Measurements from ENCODE around the gene GRPEL1.

GRPEL1 gene

GRCh38 chr4:7110546-7110945 is 42.7 kb upstream of the GRPEL1 start:
- Histone ChIP-seq H2BK120ac (ENCODE audit: low read depth, low read length) (no peak overlapping the region), H3K4ac (ENCODE audit: low read depth, low read length) (no peak overlapping the region), H3K4me1 (ENCODE audit: control insufficient read depth, low read depth, low read length) (no peaks in the 10 kb centered on the region), H3K79me1 (ENCODE audit: low read length) (no peaks in the 10 kb centered on the region), H3K27ac (ENCODE audit: low read depth, low read length) (no peak overlapping the region), H3K18ac (ENCODE audit: low read length) (no peak overlapping the region), H3K36me3 (ENCODE audit: control insufficient read depth, insufficient read depth, low read length) (no peaks in the 10 kb centered on the region), H4K5ac (ENCODE audit: low read length) (no peak overlapping the region), H3K9ac (ENCODE audit: low read length) (no peak overlapping the region), H2BK15ac (replicated peaks; ENCODE audit: low read depth) (no peak overlapping the region), H3K23ac (ENCODE audit: low read length) (no peak overlapping the region), H3K56ac (ENCODE audit: low read length) (no peak overlapping the region), H4K8ac (ENCODE audit: low read depth, low read length) (no peak overlapping the region), H3K4me2 (ENCODE audit: low read length) (no peak overlapping the region), H2BK5ac (ENCODE audit: low read length) (no peak overlapping the region), H3K79me2 (ENCODE audit: control insufficient read depth, insufficient read depth, low read length) (no peaks in the 10 kb centered on the region), H3K4me3 (ENCODE audit: low read length) (no peak overlapping the region), H2AK5ac (ENCODE audit: low read length) (no peak overlapping the region), H3K27me3 (ENCODE audit: insufficient read depth, low read length, poor library complexity) (no peaks in the 10 kb centered on the region)
- no peak for DNase-seq
- no CpG with 5 or more reads among the region's 4 CpGs for WGBS (ENCODE audit: extremely low coverage, insufficient coverage, low lambda C conversion rate)

DNA sequence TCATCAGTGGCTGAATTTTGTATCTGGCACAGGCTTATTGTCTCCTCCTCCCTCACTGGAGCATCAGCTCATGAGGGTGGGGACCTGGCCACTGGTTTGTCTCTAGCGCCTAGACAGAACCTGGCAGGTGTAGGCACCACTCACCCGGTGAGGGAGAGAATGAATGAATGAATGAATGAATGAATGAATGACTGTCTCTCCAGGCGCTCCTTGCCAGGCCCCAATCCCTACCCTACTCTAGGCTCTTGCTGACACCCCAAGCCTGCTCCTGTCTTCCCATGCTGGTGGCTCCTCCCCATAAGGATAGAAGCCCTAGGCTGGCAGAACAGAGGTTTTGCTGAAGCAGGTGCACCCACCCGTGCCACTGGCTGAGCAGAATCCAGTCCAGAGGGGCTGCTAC is 41.3 kb upstream of the GRPEL1 start:
- DNase-seq, result no peak
- WGBS (ENCODE audit: extremely low coverage, insufficient coverage, low lambda C conversion rate), result no CpG with 5 or more reads among the region's 4 CpGs
- no peaks in the 10 kb centered on the region for H3K79me1 ChIP-seq (ENCODE audit: low read length)

GRCh38 chr4:7108660-7109059 is 40.8 kb upstream of the GRPEL1 start:
- H2AK5ac ChIP-seq (ENCODE audit: low read length), result no peak overlapping the region
- H3K4me1 ChIP-seq (ENCODE audit: control insufficient read depth, low read depth, low read length), result no peaks in the 10 kb centered on the region
- no peak overlapping the region for H2BK15ac ChIP-seq (replicated peaks; ENCODE audit: low read depth)
- H3K27ac ChIP-seq (ENCODE audit: low read depth, low read length), result no peak overlapping the region
- no peak overlapping the region for H3K4me2 ChIP-seq (ENCODE audit: low read length)
- H3K36me3 ChIP-seq (ENCODE audit: control insufficient read depth, insufficient read depth, low read length), result no peaks in the 10 kb centered on the region
- no peak overlapping the region for H3K23ac ChIP-seq (ENCODE audit: low read length)
- no peak overlapping the region for H2BK5ac ChIP-seq (ENCODE audit: low read length)
- H3K79me1 ChIP-seq (ENCODE audit: low read length), result no peaks in the 10 kb centered on the region
- no peaks in the 10 kb centered on the region for H3K27me3 ChIP-seq (ENCODE audit: insufficient read depth, low read length, poor library complexity)
- no peak overlapping the region for H4K8ac ChIP-seq (ENCODE audit: low read depth, low read length)
- no peak overlapping the region for H3K56ac ChIP-seq (ENCODE audit: low read length)
- H3K4me3 ChIP-seq (ENCODE audit: low read length), result no peak overlapping the region
- no peak overlapping the region for H2BK120ac ChIP-seq (ENCODE audit: low read depth, low read length)
- H4K5ac ChIP-seq (ENCODE audit: low read length), result no peak overlapping the region
- no peak overlapping the region for H3K4ac ChIP-seq (ENCODE audit: low read depth, low read length)
- no peak overlapping the region for H3K9ac ChIP-seq (ENCODE audit: low read length)
- no peaks in the 10 kb centered on the region for H3K79me2 ChIP-seq (ENCODE audit: control insufficient read depth, insufficient read depth, low read length)
- no peak overlapping the region for H3K18ac ChIP-seq (ENCODE audit: low read length)
- DNase-seq, result no peak
- WGBS (ENCODE audit: extremely low coverage, insufficient coverage, low lambda C conversion rate), result no CpG with 5 or more reads among the region's 6 CpGs

More for the DNA sequence above, 41.3 kb upstream of the GRPEL1 start:
- no peaks in the 10 kb centered on the region for H3K4me1 ChIP-seq (ENCODE audit: control insufficient read depth, low read depth, low read length)
- no peak overlapping the region for H2BK5ac ChIP-seq (ENCODE audit: low read length)
- no peak overlapping the region for H3K23ac ChIP-seq (ENCODE audit: low read length)
- H3K36me3 ChIP-seq (ENCODE audit: control insufficient read depth, insufficient read depth, low read length), result no peaks in the 10 kb centered on the region
- H3K4me3 ChIP-seq (ENCODE audit: low read length), result no peak overlapping the region
- H3K56ac ChIP-seq (ENCODE audit: low read length), result no peak overlapping the region
- H3K18ac ChIP-seq (ENCODE audit: low read length), result no peak overlapping the region
- H2AK5ac ChIP-seq (ENCODE audit: low read length), result no peak overlapping the region
- no peaks in the 10 kb centered on the region for H3K27me3 ChIP-seq (ENCODE audit: insufficient read depth, low read length, poor library complexity)
- no peak overlapping the region for H4K8ac ChIP-seq (ENCODE audit: low read depth, low read length)
- no peak overlapping the region for H3K27ac ChIP-seq (ENCODE audit: low read depth, low read length)
- H3K4me2 ChIP-seq (ENCODE audit: low read length), result no peak overlapping the region
- no peak overlapping the region for H2BK120ac ChIP-seq (ENCODE audit: low read depth, low read length)
- H3K9ac ChIP-seq (ENCODE audit: low read length), result no peak overlapping the region
- H4K5ac ChIP-seq (ENCODE audit: low read length), result no peak overlapping the region
- H3K79me2 ChIP-seq (ENCODE audit: control insufficient read depth, insufficient read depth, low read length), result no peaks in the 10 kb centered on the region
- no peak overlapping the region for H3K4ac ChIP-seq (ENCODE audit: low read depth, low read length)
- no peak overlapping the region for H2BK15ac ChIP-seq (replicated peaks; ENCODE audit: low read depth)

DNA sequence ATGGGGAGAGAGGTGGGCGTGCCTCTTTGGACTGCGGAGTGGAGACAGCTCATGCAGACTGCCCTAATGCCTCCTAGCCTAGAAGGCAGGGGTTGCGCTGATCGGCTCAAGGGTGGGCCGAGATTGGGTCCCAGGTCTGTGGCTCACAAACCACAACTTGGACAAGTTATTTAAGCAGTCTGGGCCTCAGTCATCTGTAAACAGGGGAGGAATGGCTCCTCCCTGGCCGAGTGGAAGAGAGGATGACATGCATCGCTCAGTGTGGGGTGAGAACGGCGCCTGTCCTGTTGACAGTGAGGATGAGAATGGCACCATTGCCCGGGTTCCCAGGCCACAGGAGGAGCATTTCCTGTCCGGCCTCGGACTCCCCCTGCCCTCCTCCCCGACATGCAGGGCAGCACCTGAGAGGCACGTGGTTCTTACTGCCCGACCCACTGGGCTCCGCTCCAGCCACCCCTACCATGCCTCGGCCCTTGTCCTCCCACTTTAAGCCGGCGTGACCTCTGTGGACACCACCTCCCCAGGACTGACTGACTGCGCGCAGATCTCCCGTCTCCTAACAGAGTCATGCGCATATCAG is 40.3 kb upstream of the GRPEL1 start:
- Histone ChIP-seq H3K9ac (ENCODE audit: low read length) (no peak overlapping the region), H2AK5ac (ENCODE audit: low read length) (no peak overlapping the region), H3K36me3 (ENCODE audit: control insufficient read depth, insufficient read depth, low read length) (no peaks in the 10 kb centered on the region)

GRCh38 chr4:7107166-7107905 is 39.5 kb upstream of the GRPEL1 start:
- no peaks in the 10 kb centered on the region for H3K27me3 ChIP-seq (ENCODE audit: insufficient read depth, low read length, poor library complexity)
- no peak overlapping the region for H4K5ac ChIP-seq (ENCODE audit: low read length)
- no peak overlapping the region for H2BK15ac ChIP-seq (replicated peaks; ENCODE audit: low read depth)
- H3K79me1 ChIP-seq (ENCODE audit: low read length), result no peaks in the 10 kb centered on the region
- no peak overlapping the region for H3K27ac ChIP-seq (ENCODE audit: low read depth, low read length)
- no peaks in the 10 kb centered on the region for H3K36me3 ChIP-seq (ENCODE audit: control insufficient read depth, insufficient read depth, low read length)
- H3K56ac ChIP-seq (ENCODE audit: low read length), result no peak overlapping the region
- H3K23ac ChIP-seq (ENCODE audit: low read length), result no peak overlapping the region
- H4K8ac ChIP-seq (ENCODE audit: low read depth, low read length), result no peak overlapping the region
- no CpG with 5 or more reads among the region's 11 CpGs for WGBS (ENCODE audit: extremely low coverage, insufficient coverage, low lambda C conversion rate)
- H3K4me1 ChIP-seq (ENCODE audit: control insufficient read depth, low read depth, low read length), result no peaks in the 10 kb centered on the region
- H3K4me3 ChIP-seq (ENCODE audit: low read length), result no peak overlapping the region
- no peak overlapping the region for H3K4ac ChIP-seq (ENCODE audit: low read depth, low read length)
- no peak overlapping the region for H3K9ac ChIP-seq (ENCODE audit: low read length)
- no peak overlapping the region for H2BK5ac ChIP-seq (ENCODE audit: low read length)
- H3K79me2 ChIP-seq (ENCODE audit: control insufficient read depth, insufficient read depth, low read length), result no peaks in the 10 kb centered on the region
- no peak for DNase-seq
- no peak overlapping the region for H2BK120ac ChIP-seq (ENCODE audit: low read depth, low read length)
- no peak overlapping the region for H3K18ac ChIP-seq (ENCODE audit: low read length)
- no peak overlapping the region for H3K4me2 ChIP-seq (ENCODE audit: low read length)
- H2AK5ac ChIP-seq (ENCODE audit: low read length), result no peak overlapping the region

More for the DNA sequence above, 40.3 kb upstream of the GRPEL1 start:
- no peak overlapping the region for H2BK5ac ChIP-seq (ENCODE audit: low read length)
- H3K4me3 ChIP-seq (ENCODE audit: low read length), result no peak overlapping the region
- no peaks in the 10 kb centered on the region for H3K79me1 ChIP-seq (ENCODE audit: low read length)
- H3K4me2 ChIP-seq (ENCODE audit: low read length), result no peak overlapping the region
- no peak overlapping the region for H3K4ac ChIP-seq (ENCODE audit: low read depth, low read length)
- no peaks in the 10 kb centered on the region for H3K27me3 ChIP-seq (ENCODE audit: insufficient read depth, low read length, poor library complexity)
- no peak overlapping the region for H4K5ac ChIP-seq (ENCODE audit: low read length)
- no peaks in the 10 kb centered on the region for H3K79me2 ChIP-seq (ENCODE audit: control insufficient read depth, insufficient read depth, low read length)
- H2BK15ac ChIP-seq (replicated peaks; ENCODE audit: low read depth), result no peak overlapping the region
- H4K8ac ChIP-seq (ENCODE audit: low read depth, low read length), result no peak overlapping the region
- no peak overlapping the region for H3K18ac ChIP-seq (ENCODE audit: low read length)
- no peak overlapping the region for H2BK120ac ChIP-seq (ENCODE audit: low read depth, low read length)
- no CpG with 5 or more reads among the region's 23 CpGs for whole genome bisulfite sequencing (ENCODE audit: extremely low coverage, insufficient coverage, low lambda C conversion rate)
- no peaks in the 10 kb centered on the region for H3K4me1 ChIP-seq (ENCODE audit: control insufficient read depth, low read depth, low read length)
- no peak overlapping the region for H3K23ac ChIP-seq (ENCODE audit: low read length)
- no peak for DNase-seq
- no peak overlapping the region for H3K56ac ChIP-seq (ENCODE audit: low read length)
- no peak overlapping the region for H3K27ac ChIP-seq (ENCODE audit: low read depth, low read length)
